Chondrocyte (in vitro differentiated cells): ENCODE measurements around the gene RSRC1. TPM values are rescaled to one million over a fixed set of nuclear protein-coding genes. Genes with fewer than 3 reads are reported as not detected.
"Not testable (repeated sequence)": the region's sequence is repeated elsewhere in the genome, so short reads cannot be mapped to it uniquely, and the experiment has no call there.

Experiments used
- DNase-seq: peaks from one replicate; pipeline ENCODE4 v3.0.0; 2021; ENCODE audit warnings: mixed read lengths, low spot score
- H3K27ac Mint-ChIP-seq: one replicate; pipeline ENCODE4 v1.8.0; 2021; ENCODE audit warnings: mild to moderate bottlenecking, moderate library complexity, mixed read lengths; ENCODE audit not compliant: unreplicated experiment
- H3K27me3 Mint-ChIP-seq: 2 replicates; pipeline ENCODE4 v1.8.0; 2021; ENCODE audit warnings: low read depth, mixed read lengths
- H3K36me3 Mint-ChIP-seq: 2 replicates; pipeline ENCODE4 v1.8.0; 2021; ENCODE audit warnings: low read depth, mixed read lengths
- H3K4me1 Mint-ChIP-seq: 2 replicates; pipeline ENCODE4 v1.8.0; 2021; ENCODE audit warnings: low read depth, mild to moderate bottlenecking, mixed read lengths
- H3K4me3 Mint-ChIP-seq: one replicate; pipeline ENCODE4 v1.8.0; 2021; ENCODE audit warnings: mild to moderate bottlenecking, moderate library complexity, mixed read lengths; ENCODE audit not compliant: unreplicated experiment
- H3K9me3 Mint-ChIP-seq: 2 replicates; pipeline ENCODE4 v1.8.0; 2021; ENCODE audit warnings: low read depth, mixed read lengths
- CTCF ChIP-seq: fragments of 200-600 bp; sonication (generic); IDR thresholded peaks from 2 replicates; pipeline ENCODE4 v1.5.0; 2021; ENCODE audit warnings: antibody characterized with exemption, mild to moderate bottlenecking, moderate library complexity
- total RNA-seq: library from RNA; stranded (reverse); gene quantifications from 3 replicates; pipeline ENCODE4 v1.2.1, GENCODE V29; 2021

RSRC1 gene
- total RNA-seq, 1 donor from 2014 or later, result 23.5 TPM

GRCh38 chr3:158505117-158505516 is 395.2 kb downstream of the RSRC1 start:
- Mint-ChIP-seq H3K27ac (no peak overlapping the region), H3K9me3 (peaks cover 9% of the 10 kb centered on the region), H3K27me3 (no peaks in the 10 kb centered on the region), H3K4me3 (no peak overlapping the region), H3K36me3 (peaks cover 4% of the 10 kb centered on the region), H3K4me1 (no peaks in the 10 kb centered on the region)
- no peak for DNase-seq
- no peak for TF ChIP-seq CTCF

GRCh38 chr3:158506456-158506855 is 396.6 kb downstream of the RSRC1 start:
- Mint-ChIP-seq H3K27ac (no peak overlapping the region), H3K4me3 (no peak overlapping the region), H3K9me3 (peaks cover 2% of the 10 kb centered on the region), H3K27me3 (no peaks in the 10 kb centered on the region), H3K36me3 (no peaks in the 10 kb centered on the region), H3K4me1 (no peaks in the 10 kb centered on the region)
- DNase-seq, result no peak
- no peak for TF ChIP-seq CTCF

- Mint-ChIP-seq H3K4me3 (no peak overlapping the region), H3K4me1 (no peaks in the 10 kb centered on the region), H3K27me3 (no peaks in the 10 kb centered on the region), H3K36me3 (peaks cover 1% of the 10 kb centered on the region), H3K9me3 (peaks cover 2% of the 10 kb centered on the region), H3K27ac (no peak overlapping the region)
- TF ChIP-seq CTCF, result no peak
- DNase-seq, result no peak
These were observed 398.6 kb downstream of the RSRC1 start for GRCh38 chr3:158508481-158508880.

GRCh38 chr3:158509891-158510290 is 400.0 kb downstream of the RSRC1 start:
- DNase-seq, result no peak
- no peak for TF ChIP-seq CTCF
- H3K9me3 Mint-ChIP-seq, result peaks cover 8% of the 10 kb centered on the region
- H3K4me3 Mint-ChIP-seq, result no peak overlapping the region
- H3K27ac Mint-ChIP-seq, result no peak overlapping the region
- H3K36me3 Mint-ChIP-seq, result peaks cover 5% of the 10 kb centered on the region
- H3K27me3 Mint-ChIP-seq, result no peaks in the 10 kb centered on the region
- H3K4me1 Mint-ChIP-seq, result no peaks in the 10 kb centered on the region

- not testable (repeated sequence) for DNase-seq, H3K27me3 Mint-ChIP-seq, H3K4me1 Mint-ChIP-seq, H3K36me3 Mint-ChIP-seq, H3K4me3 Mint-ChIP-seq, H3K27ac Mint-ChIP-seq
- peaks cover 12% of the 10 kb centered on the region for H3K9me3 Mint-ChIP-seq
These were observed 406.8 kb downstream of the RSRC1 start for GRCh38 chr3:158516729-158517128.

- Mint-ChIP-seq H3K4me3 (no peak overlapping the region), H3K9me3 (peaks cover 6% of the 10 kb centered on the region), H3K27me3 (no peaks in the 10 kb centered on the region), H3K4me1 (peaks cover 7% of the 10 kb centered on the region), H3K27ac (no peak overlapping the region), H3K36me3 (peaks cover 2% of the 10 kb centered on the region)
- TF ChIP-seq CTCF, result no peak
- no peak for DNase-seq
These were observed 409.9 kb downstream of the RSRC1 start for GRCh38 chr3:158519776-158520175.
